Measurements from ENCODE around the gene OXER1. TPM values are rescaled to one million over a fixed set of nuclear protein-coding genes. Genes with fewer than 3 reads are reported as not detected.

Gene OXER1
- total and polyA plus RNA-seq, 2 of the 13 experiments (the other 11 are each of a cell fraction or from before 2014, with no cell fraction given): 8.0 to 9.0 TPM

DNA sequence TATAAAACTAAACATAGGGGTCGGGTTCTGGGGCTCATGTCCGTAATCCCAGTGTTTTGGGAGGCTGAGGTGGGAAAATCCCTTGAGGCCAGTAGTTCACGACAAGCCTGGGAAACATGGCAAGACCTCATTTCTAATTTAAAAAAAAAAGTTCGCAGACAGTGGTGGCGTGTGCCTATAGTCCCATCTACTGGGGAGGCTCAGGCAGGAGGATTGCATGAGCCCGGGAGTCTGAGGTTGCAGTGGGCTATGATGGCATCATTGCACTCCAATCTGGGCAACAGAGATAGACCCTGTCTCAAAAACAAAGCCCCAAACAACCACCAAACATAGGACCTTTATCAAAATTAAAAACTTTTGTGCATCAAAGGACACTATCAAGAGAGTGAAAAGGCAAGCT lies 38.2 kb upstream of the OXER1 start:
- Histone ChIP-seq H3K36me3 (replicated peaks in 1 of 2; ENCODE audit: control insufficient read depth in 1 of 2, insufficient read depth in 2 of 2, low read length in 2 of 2) (no peaks in the 10 kb centered on the region), H3K79me2 (ENCODE audit: insufficient read depth, low read length) (no peaks in the 10 kb centered on the region), H4K20me1 (ENCODE audit: insufficient read depth, low read length) (no peaks in the 10 kb centered on the region), H3K9ac (ENCODE audit: insufficient read depth, low read depth, low read length) (no peak overlapping the region), H3K9me3 (ENCODE audit: low read length) (no peaks in the 10 kb centered on the region), H3K4me3 (replicated peaks in 1 of 3; ENCODE audit: insufficient read depth in 1 of 3, low read depth in 2 of 3, low read length in 3 of 3) (no peak overlapping the region), H3K4me1 (ENCODE audit: insufficient read depth, low read length) (peaks cover 15% of the 10 kb centered on the region), H3K4me2 (ENCODE audit: low read depth, low read length) (no peak overlapping the region), H3K27ac (ENCODE audit: extremely low read length, insufficient read depth, low read length) (no peak overlapping the region), H2AFZ (ENCODE audit: low read length) (no peak overlapping the region), H3K27me3 (ENCODE audit: control insufficient read depth in 1 of 2, insufficient read depth in 2 of 2, low read length in 2 of 2) (no peaks in the 10 kb centered on the region; a peak in 1 of 5 replicates)
- DNase-seq (ENCODE audit: low spot score) (no peak), ATAC-seq (no peak), FAIRE-seq (no peak)
- no TSS peak for BruUV-seq (replicated peaks)
- in situ Hi-C loops (cut with HindIII; ENCODE audit: extremely low pct_ligation_motif_present, low pct_unique_long_range_greater_than_20kb): no loop called here
- ChIA-PET POLR2A (no interaction called here), CTCF (ENCODE audit: low intra/inter-chr PET ratio, low total read pairs) (no interaction called here)
- TF ChIP-seq ZFP82 (CRISPR knock-in tag; IDR thresholded peaks at IDR 0.05; ENCODE audit: borderline replicate concordance) (no peak), FOSL1 (CRISPR knock-in tag; IDR thresholded peaks at IDR 0.05; ENCODE audit: borderline replicate concordance) (no peak)
- TF ChIP-seq, protein P1, sequence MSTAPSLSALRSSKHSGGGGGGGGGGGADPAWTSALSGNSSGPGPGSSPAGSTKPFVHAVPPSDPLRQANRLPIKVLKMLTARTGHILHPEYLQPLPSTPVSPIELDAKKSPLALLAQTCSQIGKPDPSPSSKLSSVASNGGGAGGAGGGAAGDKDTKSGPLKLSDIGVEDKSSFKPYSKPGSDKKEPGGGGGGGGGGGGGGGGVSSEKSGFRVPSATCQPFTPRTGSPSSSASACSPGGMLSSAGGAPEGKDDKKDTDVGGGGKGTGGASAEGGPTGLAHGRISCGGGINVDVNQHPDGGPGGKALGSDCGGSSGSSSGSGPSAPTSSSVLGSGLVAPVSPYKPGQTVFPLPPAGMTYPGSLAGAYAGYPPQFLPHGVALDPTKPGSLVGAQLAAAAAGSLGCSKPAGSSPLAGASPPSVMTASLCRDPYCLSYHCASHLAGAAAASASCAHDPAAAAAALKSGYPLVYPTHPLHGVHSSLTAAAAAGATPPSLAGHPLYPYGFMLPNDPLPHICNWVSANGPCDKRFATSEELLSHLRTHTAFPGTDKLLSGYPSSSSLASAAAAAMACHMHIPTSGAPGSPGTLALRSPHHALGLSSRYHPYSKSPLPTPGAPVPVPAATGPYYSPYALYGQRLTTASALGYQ (CRISPR knock-in tag; IDR thresholded peaks at IDR 0.05): 0 out of 2 replicates have a peak, but pooled peaks have one; percentile 37
- TF ChIP-seq, protein P2, sequence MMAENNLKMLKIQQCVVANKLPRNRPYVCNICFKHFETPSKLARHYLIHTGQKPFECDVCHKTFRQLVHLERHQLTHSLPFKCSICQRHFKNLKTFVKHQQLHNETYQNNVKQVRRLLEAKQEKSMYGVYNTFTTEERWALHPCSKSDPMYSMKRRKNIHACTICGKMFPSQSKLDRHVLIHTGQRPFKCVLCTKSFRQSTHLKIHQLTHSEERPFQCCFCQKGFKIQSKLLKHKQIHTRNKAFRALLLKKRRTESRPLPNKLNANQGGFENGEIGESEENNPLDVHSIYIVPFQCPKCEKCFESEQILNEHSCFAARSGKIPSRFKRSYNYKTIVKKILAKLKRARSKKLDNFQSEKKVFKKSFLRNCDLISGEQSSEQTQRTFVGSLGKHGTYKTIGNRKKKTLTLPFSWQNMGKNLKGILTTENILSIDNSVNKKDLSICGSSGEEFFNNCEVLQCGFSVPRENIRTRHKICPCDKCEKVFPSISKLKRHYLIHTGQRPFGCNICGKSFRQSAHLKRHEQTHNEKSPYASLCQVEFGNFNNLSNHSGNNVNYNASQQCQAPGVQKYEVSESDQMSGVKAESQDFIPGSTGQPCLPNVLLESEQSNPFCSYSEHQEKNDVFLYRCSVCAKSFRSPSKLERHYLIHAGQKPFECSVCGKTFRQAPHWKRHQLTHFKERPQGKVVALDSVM (CRISPR knock-in tag; IDR thresholded peaks at IDR 0.05): peak; percentile 61; the same call in 1 of the 2 replicates
- intact Hi-C loops (cut with micrococcal nuclease; ENCODE audit: unreplicated experiment): no loop called here
- WGBS (ENCODE audit: low lambda C conversion rate): 75% methylated on average over 6 of the region's 6 CpGs
